G401.6 (cell line): Measurements from ENCODE around the gene ST3GAL3.

Experiments used
- FAIRE-seq: peaks from 2 replicates; lab custom pipeline; 2012; peaks lifted over from hg19 to GRCh38; lab: Jason Lieb, UNC

ST3GAL3 gene

GRCh38 chr1:43786960-43787359 is 79.6 kb downstream of the ST3GAL3 start:
- no peak for FAIRE-seq

GRCh38 chr1:43789604-43790550 is 82.5 kb downstream of the ST3GAL3 start:
- no peak for FAIRE-seq

- no peak for FAIRE-seq
Observed at GRCh38 chr1:43791243-43791642, 83.9 kb downstream of the ST3GAL3 start.

- FAIRE-seq = no peak
Observed at GRCh38 chr1:43796111-43796581, 88.8 kb downstream of the ST3GAL3 start.

GRCh38 chr1:43797891-43798290 is 90.6 kb downstream of the ST3GAL3 start:
- no peak for FAIRE-seq

GRCh38 chr1:43799656-43800635 is 92.6 kb downstream of the ST3GAL3 start:
- FAIRE-seq = no peak

- no peak for FAIRE-seq
Observed at GRCh38 chr1:43800771-43801170, 93.4 kb downstream of the ST3GAL3 start.

- FAIRE-seq = no peak
Observed at GRCh38 chr1:43801203-43801602, 93.9 kb downstream of the ST3GAL3 start.

- no peak for FAIRE-seq
Observed at GRCh38 chr1:43802356-43802980, 95.1 kb downstream of the ST3GAL3 start.

GRCh38 chr1:43803105-43803504 is 95.8 kb downstream of the ST3GAL3 start:
- FAIRE-seq = no peak

- FAIRE-seq = no peak
Observed at GRCh38 chr1:43803646-43804045, 96.3 kb downstream of the ST3GAL3 start.

- no peak for FAIRE-seq
Observed at GRCh38 chr1:43804569-43804968, 97.2 kb downstream of the ST3GAL3 start.

- no peak for FAIRE-seq
Observed at GRCh38 chr1:43805340-43805739, 98.0 kb downstream of the ST3GAL3 start.

- FAIRE-seq = no peak
Observed at GRCh38 chr1:43806183-43806582, 98.8 kb downstream of the ST3GAL3 start.

- FAIRE-seq = no peak
Observed at GRCh38 chr1:43809097-43809673, 101.8 kb downstream of the ST3GAL3 start.

GRCh38 chr1:43812579-43812978 is 105.2 kb downstream of the ST3GAL3 start:
- no peak for FAIRE-seq

- FAIRE-seq = no peak
Observed at GRCh38 chr1:43814401-43814800, 107.1 kb downstream of the ST3GAL3 start.

- no peak for FAIRE-seq
Observed at GRCh38 chr1:43817304-43817939, 110.1 kb downstream of the ST3GAL3 start.

- peak; percentile 25 for FAIRE-seq
Observed at GRCh38 chr1:43818691-43819090, 111.4 kb downstream of the ST3GAL3 start.

GRCh38 chr1:43819357-43819756 is 112.0 kb downstream of the ST3GAL3 start:
- no peak for FAIRE-seq

- FAIRE-seq = no peak
Observed at GRCh38 chr1:43821471-43821870, 114.1 kb downstream of the ST3GAL3 start.
